Measurements from ENCODE around the gene SLAIN1.

SLAIN1 gene

GRCh38 chr13:77752512-77753069 is 55.1 kb downstream of the SLAIN1 start:
- Histone ChIP-seq H3K9me3 (ENCODE audit: control insufficient read depth, insufficient read depth, low read depth, low read length) (no peaks in the 10 kb centered on the region), H3K36me3 (ENCODE audit: control insufficient read depth, insufficient read depth, low read length) (peaks cover 21% of the 10 kb centered on the region; the same call in 1 of the 2 replicates), H3K27ac (ENCODE audit: low read depth, low read length) (no peak overlapping the region), H3K9ac (ENCODE audit: low read length) (no peak overlapping the region), H3K27me3 (ENCODE audit: control insufficient read depth, insufficient read depth, low read length) (no peaks in the 10 kb centered on the region), H3K4me1 (ENCODE audit: control insufficient read depth, insufficient read depth, low read length) (no peaks in the 10 kb centered on the region), H3K4me3 (ENCODE audit: low read depth, low read length) (no peak overlapping the region)

GRCh38 chr13:77760893-77761292 is 63.4 kb downstream of the SLAIN1 start:
- no peak overlapping the region for H3K9ac ChIP-seq (ENCODE audit: low read length)
- peaks cover 16% of the 10 kb centered on the region; the same call in 1 of the 2 replicates for H3K36me3 ChIP-seq (ENCODE audit: control insufficient read depth, insufficient read depth, low read length)
- no peak overlapping the region for H3K27ac ChIP-seq (ENCODE audit: low read depth, low read length)
- no peak overlapping the region for H3K4me3 ChIP-seq (ENCODE audit: low read depth, low read length)
- H3K4me1 ChIP-seq (ENCODE audit: control insufficient read depth, insufficient read depth, low read length) = no peaks in the 10 kb centered on the region
- no peaks in the 10 kb centered on the region for H3K27me3 ChIP-seq (ENCODE audit: control insufficient read depth, insufficient read depth, low read length)
- no peaks in the 10 kb centered on the region for H3K9me3 ChIP-seq (ENCODE audit: control insufficient read depth, insufficient read depth, low read depth, low read length)

GRCh38 chr13:77767413-77767812 is 69.9 kb downstream of the SLAIN1 start:
- Histone ChIP-seq H3K4me1 (ENCODE audit: control insufficient read depth, insufficient read depth, low read length) (no peaks in the 10 kb centered on the region), H3K27ac (ENCODE audit: low read depth, low read length) (0 out of 2 replicates have a peak overlapping the region, but pooled peaks have one; percentile 11), H3K9ac (ENCODE audit: low read length) (no peak overlapping the region), H3K27me3 (ENCODE audit: control insufficient read depth, insufficient read depth, low read length) (no peaks in the 10 kb centered on the region), H3K4me3 (ENCODE audit: low read depth, low read length) (no peak overlapping the region), H3K36me3 (ENCODE audit: control insufficient read depth, insufficient read depth, low read length) (peaks cover 6% of the 10 kb centered on the region; the same call in 1 of the 2 replicates), H3K9me3 (ENCODE audit: control insufficient read depth, insufficient read depth, low read depth, low read length) (peaks cover 6% of the 10 kb centered on the region)

- no peak overlapping the region for H3K27ac ChIP-seq (ENCODE audit: low read depth, low read length)
- peaks cover 6% of the 10 kb centered on the region for H3K9me3 ChIP-seq (ENCODE audit: control insufficient read depth, insufficient read depth, low read depth, low read length)
- H3K9ac ChIP-seq (ENCODE audit: low read length) = no peak overlapping the region
- H3K27me3 ChIP-seq (ENCODE audit: control insufficient read depth, insufficient read depth, low read length) = no peaks in the 10 kb centered on the region
- no peaks in the 10 kb centered on the region for H3K4me1 ChIP-seq (ENCODE audit: control insufficient read depth, insufficient read depth, low read length)
- no peak overlapping the region for H3K4me3 ChIP-seq (ENCODE audit: low read depth, low read length)
- no peaks in the 10 kb centered on the region for H3K36me3 ChIP-seq (ENCODE audit: control insufficient read depth, insufficient read depth, low read length)
Observed at GRCh38 chr13:77774181-77774580, 76.7 kb downstream of the SLAIN1 start.

- Histone ChIP-seq H3K9ac (ENCODE audit: low read length) (no peak overlapping the region), H3K36me3 (ENCODE audit: control insufficient read depth, insufficient read depth, low read length) (no peaks in the 10 kb centered on the region), H3K27me3 (ENCODE audit: control insufficient read depth, insufficient read depth, low read length) (no peaks in the 10 kb centered on the region), H3K4me1 (ENCODE audit: control insufficient read depth, insufficient read depth, low read length) (peaks cover 7% of the 10 kb centered on the region; the same call in 1 of the 2 replicates), H3K4me3 (ENCODE audit: low read depth, low read length) (no peak overlapping the region), H3K27ac (ENCODE audit: low read depth, low read length) (no peak overlapping the region), H3K9me3 (ENCODE audit: control insufficient read depth, insufficient read depth, low read depth, low read length) (no peaks in the 10 kb centered on the region)
Observed at GRCh38 chr13:77776704-77777103, 79.2 kb downstream of the SLAIN1 start.

- no peak overlapping the region for H3K4me3 ChIP-seq (ENCODE audit: low read depth, low read length)
- H3K36me3 ChIP-seq (ENCODE audit: control insufficient read depth, insufficient read depth, low read length) = no peaks in the 10 kb centered on the region
- H3K27me3 ChIP-seq (ENCODE audit: control insufficient read depth, insufficient read depth, low read length) = no peaks in the 10 kb centered on the region
- H3K9ac ChIP-seq (ENCODE audit: low read length) = no peak overlapping the region
- H3K27ac ChIP-seq (ENCODE audit: low read depth, low read length) = peak overlapping the region; percentile 8; the same call in 1 of the 2 replicates
- H3K9me3 ChIP-seq (ENCODE audit: control insufficient read depth, insufficient read depth, low read depth, low read length) = no peaks in the 10 kb centered on the region
- H3K4me1 ChIP-seq (ENCODE audit: control insufficient read depth, insufficient read depth, low read length) = peaks cover 9% of the 10 kb centered on the region; the same call in 1 of the 2 replicates
Observed at GRCh38 chr13:77779552-77780272, 82.2 kb downstream of the SLAIN1 start.

GRCh38 chr13:77781808-77782207 is 84.3 kb downstream of the SLAIN1 start:
- Histone ChIP-seq H3K9ac (ENCODE audit: low read length) (no peak overlapping the region), H3K4me1 (ENCODE audit: control insufficient read depth, insufficient read depth, low read length) (peaks cover 11% of the 10 kb centered on the region; the same call in 1 of the 2 replicates), H3K36me3 (ENCODE audit: control insufficient read depth, insufficient read depth, low read length) (no peaks in the 10 kb centered on the region), H3K4me3 (ENCODE audit: low read depth, low read length) (no peak overlapping the region), H3K27ac (ENCODE audit: low read depth, low read length) (no peak overlapping the region), H3K9me3 (ENCODE audit: control insufficient read depth, insufficient read depth, low read depth, low read length) (no peaks in the 10 kb centered on the region), H3K27me3 (ENCODE audit: control insufficient read depth, insufficient read depth, low read length) (no peaks in the 10 kb centered on the region)

- no peaks in the 10 kb centered on the region for H3K27me3 ChIP-seq (ENCODE audit: control insufficient read depth, insufficient read depth, low read length)
- no peak overlapping the region for H3K27ac ChIP-seq (ENCODE audit: low read depth, low read length)
- H3K9me3 ChIP-seq (ENCODE audit: control insufficient read depth, insufficient read depth, low read depth, low read length) = no peaks in the 10 kb centered on the region
- no peak overlapping the region for H3K9ac ChIP-seq (ENCODE audit: low read length)
- H3K4me3 ChIP-seq (ENCODE audit: low read depth, low read length) = no peak overlapping the region
- peaks cover 11% of the 10 kb centered on the region; the same call in 1 of the 2 replicates for H3K4me1 ChIP-seq (ENCODE audit: control insufficient read depth, insufficient read depth, low read length)
- no peaks in the 10 kb centered on the region for H3K36me3 ChIP-seq (ENCODE audit: control insufficient read depth, insufficient read depth, low read length)
Observed at GRCh38 chr13:77784515-77784914, 87.0 kb downstream of the SLAIN1 start.

- H3K9ac ChIP-seq (ENCODE audit: low read length) = no peak overlapping the region
- H3K4me3 ChIP-seq (ENCODE audit: low read depth, low read length) = no peak overlapping the region
- H3K27me3 ChIP-seq (ENCODE audit: control insufficient read depth, insufficient read depth, low read length) = no peaks in the 10 kb centered on the region
- H3K27ac ChIP-seq (ENCODE audit: low read depth, low read length) = no peak overlapping the region
- peaks cover 4% of the 10 kb centered on the region; the same call in 1 of the 2 replicates for H3K4me1 ChIP-seq (ENCODE audit: control insufficient read depth, insufficient read depth, low read length)
- H3K9me3 ChIP-seq (ENCODE audit: control insufficient read depth, insufficient read depth, low read depth, low read length) = peaks cover 18% of the 10 kb centered on the region
- no peaks in the 10 kb centered on the region; the same call in 1 of the 2 replicates for H3K36me3 ChIP-seq (ENCODE audit: control insufficient read depth, insufficient read depth, low read length)
Observed at GRCh38 chr13:77786695-77787287, 89.3 kb downstream of the SLAIN1 start.

GRCh38 chr13:77789376-77789775 is 91.9 kb downstream of the SLAIN1 start:
- H3K4me1 ChIP-seq (ENCODE audit: control insufficient read depth, insufficient read depth, low read length) = peaks cover 4% of the 10 kb centered on the region; the same call in 1 of the 2 replicates
- H3K27ac ChIP-seq (ENCODE audit: low read depth, low read length) = no peak overlapping the region
- no peak overlapping the region for H3K4me3 ChIP-seq (ENCODE audit: low read depth, low read length)
- H3K27me3 ChIP-seq (ENCODE audit: control insufficient read depth, insufficient read depth, low read length) = no peaks in the 10 kb centered on the region
- H3K9me3 ChIP-seq (ENCODE audit: control insufficient read depth, insufficient read depth, low read depth, low read length) = peaks cover 29% of the 10 kb centered on the region
- H3K9ac ChIP-seq (ENCODE audit: low read length) = no peak overlapping the region
- H3K36me3 ChIP-seq (ENCODE audit: control insufficient read depth, insufficient read depth, low read length) = no peaks in the 10 kb centered on the region; the same call in 1 of the 2 replicates

GRCh38 chr13:77800219-77800618 is 102.7 kb downstream of the SLAIN1 start:
- Histone ChIP-seq H3K27me3 (ENCODE audit: control insufficient read depth, insufficient read depth, low read length) (no peaks in the 10 kb centered on the region), H3K4me1 (ENCODE audit: control insufficient read depth, insufficient read depth, low read length) (no peaks in the 10 kb centered on the region), H3K27ac (ENCODE audit: low read depth, low read length) (no peak overlapping the region)

More at GRCh38 chr13:77800219-77800618, 102.7 kb downstream of the SLAIN1 start:
- H3K4me3 ChIP-seq (ENCODE audit: low read depth, low read length) = no peak overlapping the region
- H3K9ac ChIP-seq (ENCODE audit: low read length) = no peak overlapping the region
- H3K9me3 ChIP-seq (ENCODE audit: control insufficient read depth, insufficient read depth, low read depth, low read length) = no peaks in the 10 kb centered on the region
- H3K36me3 ChIP-seq (ENCODE audit: control insufficient read depth, insufficient read depth, low read length) = no peaks in the 10 kb centered on the region

Data from HUES6 (cell line).